ENCODE results near the gene ADARB2.

DNA sequence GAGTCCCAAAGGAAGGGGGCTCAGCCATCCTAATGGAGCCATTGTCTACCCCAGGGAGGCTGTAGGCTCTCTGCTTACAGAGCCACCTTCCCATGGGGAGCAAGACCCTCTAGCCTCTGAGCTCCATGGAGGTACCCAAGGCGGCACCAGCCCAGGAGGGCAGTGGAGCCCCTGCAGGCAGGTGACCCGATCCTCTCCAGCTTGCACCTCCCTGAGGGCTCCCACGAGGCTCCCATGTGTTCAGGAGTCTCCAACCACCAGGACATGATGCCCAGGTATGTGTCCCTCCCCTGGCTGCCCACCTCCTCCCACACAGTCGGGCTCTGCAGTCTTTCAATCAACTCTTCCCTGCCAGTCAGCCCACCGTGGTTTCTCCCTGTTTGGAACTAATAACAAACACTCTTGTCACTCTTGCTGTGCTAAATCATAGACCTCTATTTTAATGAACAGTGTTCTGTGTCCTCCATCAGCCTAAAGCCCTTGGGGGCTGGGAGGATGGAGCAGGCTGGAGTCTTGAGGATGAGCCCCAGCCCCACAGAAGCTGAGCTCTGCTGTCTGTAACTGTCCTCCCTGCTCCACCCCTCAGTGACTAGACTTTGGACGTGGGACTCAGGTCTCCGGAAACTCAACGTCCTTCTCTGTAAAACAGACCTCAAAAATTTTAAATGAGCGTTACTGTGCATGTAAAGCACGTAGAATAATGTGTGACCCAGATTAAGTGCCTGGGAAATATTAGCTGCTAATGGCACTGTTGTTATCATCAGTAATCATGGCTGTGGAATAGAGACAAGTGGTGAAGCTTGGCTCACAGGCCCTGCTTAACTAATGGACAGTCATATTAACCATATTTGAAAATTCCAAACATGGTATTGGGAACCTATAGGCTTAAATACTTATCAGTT, 382.3 kb downstream of the ADARB2 start:
- TF ChIP-seq, protein P1, sequence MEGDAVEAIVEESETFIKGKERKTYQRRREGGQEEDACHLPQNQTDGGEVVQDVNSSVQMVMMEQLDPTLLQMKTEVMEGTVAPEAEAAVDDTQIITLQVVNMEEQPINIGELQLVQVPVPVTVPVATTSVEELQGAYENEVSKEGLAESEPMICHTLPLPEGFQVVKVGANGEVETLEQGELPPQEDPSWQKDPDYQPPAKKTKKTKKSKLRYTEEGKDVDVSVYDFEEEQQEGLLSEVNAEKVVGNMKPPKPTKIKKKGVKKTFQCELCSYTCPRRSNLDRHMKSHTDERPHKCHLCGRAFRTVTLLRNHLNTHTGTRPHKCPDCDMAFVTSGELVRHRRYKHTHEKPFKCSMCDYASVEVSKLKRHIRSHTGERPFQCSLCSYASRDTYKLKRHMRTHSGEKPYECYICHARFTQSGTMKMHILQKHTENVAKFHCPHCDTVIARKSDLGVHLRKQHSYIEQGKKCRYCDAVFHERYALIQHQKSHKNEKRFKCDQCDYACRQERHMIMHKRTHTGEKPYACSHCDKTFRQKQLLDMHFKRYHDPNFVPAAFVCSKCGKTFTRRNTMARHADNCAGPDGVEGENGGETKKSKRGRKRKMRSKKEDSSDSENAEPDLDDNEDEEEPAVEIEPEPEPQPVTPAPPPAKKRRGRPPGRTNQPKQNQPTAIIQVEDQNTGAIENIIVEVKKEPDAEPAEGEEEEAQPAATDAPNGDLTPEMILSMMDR (IDR thresholded peaks at IDR 0.05): no peak
- TF ChIP-seq POLR2AphosphoS5 (IDR thresholded peaks at IDR 0.05): no peak
- TF ChIP-seq POLR2A (IDR thresholded peaks at IDR 0.05): no peak

Measured in suprapubic skin (tissue), 4 donors.